Ishikawa (cell line): ENCODE data around the gene NAA35.

Source experiments
- CEBPB ChIP-seq: IDR thresholded peaks from 2 replicates; pipeline ENCODE4 v1.6.1; 2012
- CREB1 ChIP-seq: IDR thresholded peaks from 2 replicates; pipeline ENCODE4 v1.6.1; 2012; ENCODE audit warnings: low read depth
- EGR1 ChIP-seq: IDR thresholded peaks from 2 replicates; pipeline ENCODE4 v1.6.1; 2012
- EP300 ChIP-seq: IDR thresholded peaks from 2 replicates; pipeline ENCODE4 v1.6.1; 2012; ENCODE audit warnings: borderline replicate concordance
- FOXM1 ChIP-seq: IDR thresholded peaks from 2 replicates; pipeline ENCODE4 v1.6.1; 2012; ENCODE audit warnings: low read depth, borderline replicate concordance
- NFIC ChIP-seq: IDR thresholded peaks from 2 replicates; pipeline ENCODE4 v1.6.1; 2012
- RAD21 ChIP-seq: IDR thresholded peaks from 2 replicates; pipeline ENCODE4 v1.6.1; 2012; ENCODE audit warnings: low read depth
- TAF1 ChIP-seq: IDR thresholded peaks from 2 replicates; pipeline ENCODE4 v1.6.1; 2012; ENCODE audit warnings: low read depth, mild to moderate bottlenecking
- TCF12 ChIP-seq: IDR thresholded peaks from 2 replicates; pipeline ENCODE4 v1.6.1; 2012; ENCODE audit warnings: low read depth
- TEAD4 ChIP-seq: IDR thresholded peaks from 2 replicates; pipeline ENCODE4 v1.6.1; 2012
- YY1 ChIP-seq: IDR thresholded peaks from 2 replicates; pipeline ENCODE4 v1.6.1; 2012; ENCODE audit warnings: low read depth
- ZBTB7A ChIP-seq: IDR thresholded peaks from 2 replicates; pipeline ENCODE4 v1.6.1; 2012; ENCODE audit warnings: low read depth
- TF ChIP-seq, protein P1 (sequence below): IDR thresholded peaks from 2 replicates; pipeline ENCODE4 v1.6.1; 2012
- TF ChIP-seq, protein P2 (sequence below): IDR thresholded peaks from 2 replicates; pipeline ENCODE4 v1.6.1; 2012
- TF ChIP-seq, protein P3 (sequence below): IDR thresholded peaks from 2 replicates; pipeline ENCODE4 v1.6.1; 2012; ENCODE audit warnings: low read depth, mild to moderate bottlenecking

The NAA35 gene

DNA sequence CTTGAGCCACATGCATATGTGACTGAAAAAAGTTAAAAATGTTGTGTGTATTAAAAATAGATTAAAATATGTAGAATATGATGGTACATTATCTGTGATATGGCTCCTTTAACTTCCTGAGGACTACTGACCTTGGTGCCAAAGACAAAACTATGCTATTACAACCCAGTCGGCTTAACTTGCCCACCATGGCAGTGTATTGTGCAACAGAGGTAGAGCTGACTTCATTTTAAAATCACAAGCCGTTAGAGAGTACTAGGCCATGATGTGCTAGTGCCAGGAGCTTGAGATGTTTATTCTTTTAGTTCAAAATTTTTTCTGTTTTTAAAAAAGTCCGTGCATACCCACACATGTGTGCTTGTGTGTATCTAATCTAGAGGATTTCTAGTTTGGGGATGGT is 46.3 kb downstream of the NAA35 start:
- TF ChIP-seq NFIC (no peak), TAF1 (no peak), YY1 (no peak), RAD21 (no peak), CEBPB (no peak), ZBTB7A (no peak), EP300 (no peak), TCF12 (no peak), TEAD4 (no peak)

DNA sequence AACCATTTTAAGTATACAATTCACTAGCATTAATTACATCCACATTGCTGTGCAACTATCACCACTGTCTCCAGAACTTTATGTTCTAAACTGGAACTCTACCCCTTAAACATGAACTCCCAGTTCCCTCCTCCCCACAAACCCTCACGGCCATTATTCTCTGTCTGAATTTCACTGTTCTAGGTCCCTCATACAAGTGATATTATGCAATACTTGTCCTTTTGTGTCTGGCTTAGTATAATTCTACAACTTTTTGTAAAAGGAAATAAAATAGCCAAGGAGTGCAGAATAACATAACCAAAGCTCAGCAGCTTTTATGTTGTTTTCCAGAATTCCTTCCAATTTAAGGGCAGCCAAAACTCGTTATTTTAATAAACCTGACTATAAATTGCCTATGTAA is 53.2 kb downstream of the NAA35 start:
- no peak for TF ChIP-seq CREB1
- TF ChIP-seq CEBPB, result peak; percentile 32; the same call in 1 of the 2 replicates

DNA sequence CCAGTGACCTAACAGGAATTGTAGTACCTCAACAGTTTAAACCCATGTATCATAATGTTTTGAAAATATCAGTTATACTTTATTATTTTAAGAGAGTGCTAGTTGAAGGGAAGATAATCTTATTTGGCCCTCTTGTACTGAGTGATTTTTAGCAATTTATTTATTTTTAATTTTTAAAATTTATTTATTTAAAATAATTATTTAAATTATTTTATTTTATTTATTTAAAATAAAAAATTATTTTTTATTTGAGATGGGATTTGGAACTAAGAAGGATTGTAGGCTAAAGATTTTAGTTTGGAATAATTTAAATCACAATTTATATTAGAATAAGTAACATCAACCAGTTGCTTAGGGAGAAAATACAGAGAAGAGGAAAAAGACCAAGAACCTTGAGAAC is 54.2 kb downstream of the NAA35 start:
- TF ChIP-seq TCF12 (no peak), TAF1 (no peak), FOXM1 (no peak), ZBTB7A (no peak), YY1 (no peak)
- TF ChIP-seq, protein P1, sequence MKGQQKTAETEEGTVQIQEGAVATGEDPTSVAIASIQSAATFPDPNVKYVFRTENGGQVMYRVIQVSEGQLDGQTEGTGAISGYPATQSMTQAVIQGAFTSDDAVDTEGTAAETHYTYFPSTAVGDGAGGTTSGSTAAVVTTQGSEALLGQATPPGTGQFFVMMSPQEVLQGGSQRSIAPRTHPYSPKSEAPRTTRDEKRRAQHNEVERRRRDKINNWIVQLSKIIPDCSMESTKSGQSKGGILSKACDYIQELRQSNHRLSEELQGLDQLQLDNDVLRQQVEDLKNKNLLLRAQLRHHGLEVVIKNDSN, result no peak

DNA sequence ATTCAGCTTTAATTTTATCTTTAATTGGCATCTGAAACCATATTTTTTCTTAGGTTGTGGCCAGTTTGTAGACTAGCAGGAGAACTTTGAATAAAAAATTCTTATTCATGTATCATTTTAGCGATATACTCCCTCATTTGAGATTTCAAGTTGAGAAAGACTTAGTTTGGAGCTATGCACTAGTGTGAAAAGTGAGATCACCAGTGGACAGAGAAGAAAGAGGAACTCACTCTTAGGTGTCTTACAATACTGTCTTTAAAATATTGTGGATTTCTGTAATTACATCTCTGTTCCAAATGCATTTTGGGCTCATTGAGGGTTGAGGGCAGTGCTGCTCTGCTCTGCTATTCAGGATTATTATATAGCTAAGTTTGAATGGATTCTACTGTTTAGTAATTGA is 54.7 kb downstream of the NAA35 start:
- TF ChIP-seq TCF12 (no peak), TAF1 (no peak), YY1 (no peak), NFIC (no peak), ZBTB7A (no peak)
- TF ChIP-seq, protein P2, sequence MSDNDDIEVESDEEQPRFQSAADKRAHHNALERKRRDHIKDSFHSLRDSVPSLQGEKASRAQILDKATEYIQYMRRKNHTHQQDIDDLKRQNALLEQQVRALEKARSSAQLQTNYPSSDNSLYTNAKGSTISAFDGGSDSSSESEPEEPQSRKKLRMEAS, result no peak
- TF ChIP-seq, protein P3, sequence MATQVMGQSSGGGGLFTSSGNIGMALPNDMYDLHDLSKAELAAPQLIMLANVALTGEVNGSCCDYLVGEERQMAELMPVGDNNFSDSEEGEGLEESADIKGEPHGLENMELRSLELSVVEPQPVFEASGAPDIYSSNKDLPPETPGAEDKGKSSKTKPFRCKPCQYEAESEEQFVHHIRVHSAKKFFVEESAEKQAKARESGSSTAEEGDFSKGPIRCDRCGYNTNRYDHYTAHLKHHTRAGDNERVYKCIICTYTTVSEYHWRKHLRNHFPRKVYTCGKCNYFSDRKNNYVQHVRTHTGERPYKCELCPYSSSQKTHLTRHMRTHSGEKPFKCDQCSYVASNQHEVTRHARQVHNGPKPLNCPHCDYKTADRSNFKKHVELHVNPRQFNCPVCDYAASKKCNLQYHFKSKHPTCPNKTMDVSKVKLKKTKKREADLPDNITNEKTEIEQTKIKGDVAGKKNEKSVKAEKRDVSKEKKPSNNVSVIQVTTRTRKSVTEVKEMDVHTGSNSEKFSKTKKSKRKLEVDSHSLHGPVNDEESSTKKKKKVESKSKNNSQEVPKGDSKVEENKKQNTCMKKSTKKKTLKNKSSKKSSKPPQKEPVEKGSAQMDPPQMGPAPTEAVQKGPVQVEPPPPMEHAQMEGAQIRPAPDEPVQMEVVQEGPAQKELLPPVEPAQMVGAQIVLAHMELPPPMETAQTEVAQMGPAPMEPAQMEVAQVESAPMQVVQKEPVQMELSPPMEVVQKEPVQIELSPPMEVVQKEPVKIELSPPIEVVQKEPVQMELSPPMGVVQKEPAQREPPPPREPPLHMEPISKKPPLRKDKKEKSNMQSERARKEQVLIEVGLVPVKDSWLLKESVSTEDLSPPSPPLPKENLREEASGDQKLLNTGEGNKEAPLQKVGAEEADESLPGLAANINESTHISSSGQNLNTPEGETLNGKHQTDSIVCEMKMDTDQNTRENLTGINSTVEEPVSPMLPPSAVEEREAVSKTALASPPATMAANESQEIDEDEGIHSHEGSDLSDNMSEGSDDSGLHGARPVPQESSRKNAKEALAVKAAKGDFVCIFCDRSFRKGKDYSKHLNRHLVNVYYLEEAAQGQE, result no peak
- TF ChIP-seq, protein P1, result no peak

DNA sequence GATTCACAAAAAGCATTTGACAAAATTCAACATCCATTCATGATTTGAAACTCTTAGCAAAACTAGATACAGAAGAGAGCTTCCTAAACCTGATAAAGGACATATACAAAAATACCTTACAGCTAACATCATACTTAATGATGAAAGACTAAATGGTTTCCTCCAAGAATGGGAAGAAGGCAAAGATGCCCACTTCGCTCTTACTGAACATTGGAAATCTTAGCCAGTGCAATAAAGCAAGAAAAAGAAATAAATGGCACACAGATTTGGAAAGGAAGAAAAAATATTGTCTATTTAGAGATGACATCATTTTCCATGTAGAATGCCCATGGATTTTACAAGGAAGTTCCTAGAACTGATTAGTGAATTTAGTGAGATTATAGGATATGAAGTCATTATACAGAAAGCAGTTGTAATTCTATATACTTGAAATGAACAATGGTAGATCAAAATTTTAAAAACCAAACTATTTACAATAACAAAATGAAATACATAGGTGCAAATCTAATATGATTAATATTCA is 64.4 kb downstream of the NAA35 start:
- TF ChIP-seq, protein P2, result no peak
- TF ChIP-seq ZBTB7A (no peak), TCF12 (no peak), TEAD4 (no peak), EP300 (no peak), CREB1 (no peak), NFIC (no peak), TAF1 (no peak), CEBPB (no peak), FOXM1 (no peak), EGR1 (no peak)
- TF ChIP-seq, protein P1, result no peak
- TF ChIP-seq, protein P3, result no peak

DNA sequence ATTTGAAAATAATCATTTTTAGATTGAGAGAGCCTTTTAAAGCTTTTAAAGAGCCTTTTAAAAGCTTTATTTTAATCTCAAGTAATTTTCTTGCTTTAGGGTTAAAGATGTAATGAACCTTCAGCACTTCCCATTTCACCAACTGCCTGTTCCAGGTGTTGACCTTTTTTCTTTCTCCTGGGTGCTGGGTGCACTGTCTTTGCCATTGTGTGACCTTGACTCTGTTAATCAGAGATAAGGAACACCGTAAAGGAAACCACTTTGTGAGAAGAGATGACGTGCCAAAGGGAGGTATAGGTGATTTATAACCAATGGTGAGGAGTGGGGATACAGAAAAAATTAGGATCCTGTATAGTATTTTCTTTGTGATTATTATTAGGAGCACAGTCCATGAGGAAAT is 68.2 kb downstream of the NAA35 start:
- TF ChIP-seq, protein P2, result no peak
- TF ChIP-seq TEAD4 (no peak), EGR1 (no peak), ZBTB7A (no peak), CEBPB (no peak), NFIC (no peak), TAF1 (no peak), CREB1 (no peak), TCF12 (no peak)
- TF ChIP-seq, protein P3, result no peak
